ENCODE measurements around the gene TLR9. TPM values are rescaled to one million over a fixed set of nuclear protein-coding genes. Genes with fewer than 3 reads are reported as not detected.

Gene TLR9
- total RNA-seq, 2 donors from 2014 or later, result 0.30 to 0.93 TPM

DNA sequence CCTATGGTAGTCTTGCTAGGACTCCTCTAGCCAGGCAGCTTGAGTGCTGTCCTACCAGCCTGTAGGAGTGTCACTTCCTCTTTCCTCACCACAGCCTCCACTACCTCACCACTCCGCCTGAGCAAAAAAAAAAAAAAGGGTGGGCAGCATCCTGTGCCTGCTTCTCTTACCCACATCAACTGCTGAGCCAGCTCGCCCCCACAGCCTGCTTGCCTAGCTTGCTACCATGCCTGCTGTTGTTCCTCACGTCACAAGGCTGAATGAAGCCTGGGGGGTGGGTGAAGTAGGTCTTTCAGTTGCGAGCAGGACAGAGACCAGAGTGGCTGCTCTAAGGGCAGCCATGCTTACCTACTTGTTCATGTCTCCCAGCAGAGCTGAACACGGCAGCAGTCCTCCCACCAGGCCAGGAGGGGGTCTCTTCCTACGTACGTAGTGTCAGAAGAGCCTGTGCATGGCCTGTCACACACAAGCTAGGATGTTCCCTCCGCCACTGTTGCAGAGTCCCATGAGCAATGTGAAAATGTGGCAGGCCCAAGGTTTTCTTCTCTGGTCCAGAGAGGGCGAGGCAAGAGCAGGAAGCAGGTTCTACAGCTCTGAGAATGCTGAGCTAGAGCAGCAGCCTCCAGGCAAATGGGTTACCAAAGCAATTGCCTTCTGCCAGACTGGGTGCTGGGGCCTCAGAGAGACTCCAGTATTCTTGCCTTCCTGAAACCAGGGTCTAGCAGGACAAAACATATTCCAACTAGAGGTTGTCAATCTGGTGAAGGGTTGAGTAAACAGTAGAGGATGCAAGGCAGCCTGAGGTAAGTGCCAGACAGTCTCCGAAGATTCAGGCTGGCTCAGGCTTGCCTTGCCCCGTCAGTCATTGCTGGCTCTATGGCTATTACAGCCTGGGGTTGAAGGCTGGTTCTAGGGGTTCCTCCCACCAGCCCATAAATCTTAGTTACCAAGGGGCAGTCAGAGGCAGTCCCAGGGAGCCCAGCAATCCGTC, 28.2 kb upstream of the TLR9 start:
- ATAC-seq (replicated peaks), result peak; percentile 95
- Mint-ChIP-seq H3K27ac (peak overlapping the region; percentile 90), H3K27me3 (no peaks in the 10 kb centered on the region), H3K36me3 (ENCODE audit: low read depth) (peaks cover 100% of the 10 kb centered on the region), H3K4me1 (peaks cover 67% of the 10 kb centered on the region), H3K4me3 (peak overlapping the region; percentile 83), H3K9me3 (no peaks in the 10 kb centered on the region)

DNA sequence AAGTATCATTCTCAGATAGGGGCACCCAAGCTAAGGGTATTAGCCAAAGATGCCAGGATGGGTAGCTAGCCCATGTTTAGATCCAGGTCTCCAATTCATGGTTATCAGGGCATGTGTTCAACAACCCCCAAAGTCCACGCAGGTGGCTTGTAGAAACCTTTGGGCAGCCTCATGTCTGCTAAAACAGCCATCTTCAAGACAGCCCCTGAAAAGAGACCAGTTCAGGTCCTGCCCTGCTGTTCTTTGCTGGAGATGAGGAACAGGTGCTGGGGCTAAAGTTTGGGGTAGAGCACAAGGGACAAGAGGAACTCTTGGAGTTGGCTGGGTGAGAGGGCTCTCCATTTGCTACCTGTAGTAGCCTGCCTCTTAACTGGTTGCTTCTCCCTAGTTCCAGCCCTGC, 24.7 kb upstream of the TLR9 start:
- Mint-ChIP-seq H3K36me3 (ENCODE audit: low read depth) (peaks cover 95% of the 10 kb centered on the region), H3K4me1 (peaks cover 55% of the 10 kb centered on the region), H3K27me3 (no peaks in the 10 kb centered on the region), H3K4me3 (peak overlapping the region; percentile 97), H3K9me3 (no peaks in the 10 kb centered on the region), H3K27ac (peak overlapping the region; percentile 92)
- no peak for ATAC-seq (replicated peaks)

DNA sequence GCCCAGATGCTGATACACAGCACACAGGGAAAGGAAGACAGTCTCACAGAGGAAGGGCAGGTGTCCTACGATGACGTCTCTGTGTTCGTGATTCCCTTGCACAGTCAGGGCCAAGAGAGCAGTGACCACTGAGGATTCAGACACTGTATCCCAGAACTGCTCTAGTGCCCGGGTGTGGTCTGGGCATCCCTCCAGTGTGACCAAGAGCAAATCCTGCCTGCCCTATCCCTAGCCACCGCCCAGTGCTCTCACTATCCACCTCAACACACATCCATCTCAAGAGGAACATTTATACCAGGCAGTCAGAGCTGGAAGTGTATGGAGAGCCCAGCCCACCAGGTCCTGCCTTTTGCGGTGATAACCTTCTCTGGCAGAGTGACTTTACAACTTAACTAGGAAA, 24.2 kb upstream of the TLR9 start:
- Mint-ChIP-seq H3K27ac (peak overlapping the region; percentile 92), H3K9me3 (no peaks in the 10 kb centered on the region), H3K4me3 (peak overlapping the region; percentile 97), H3K27me3 (no peaks in the 10 kb centered on the region), H3K4me1 (peaks cover 54% of the 10 kb centered on the region), H3K36me3 (ENCODE audit: low read depth) (peaks cover 95% of the 10 kb centered on the region)
- no peak for ATAC-seq (replicated peaks)

DNA sequence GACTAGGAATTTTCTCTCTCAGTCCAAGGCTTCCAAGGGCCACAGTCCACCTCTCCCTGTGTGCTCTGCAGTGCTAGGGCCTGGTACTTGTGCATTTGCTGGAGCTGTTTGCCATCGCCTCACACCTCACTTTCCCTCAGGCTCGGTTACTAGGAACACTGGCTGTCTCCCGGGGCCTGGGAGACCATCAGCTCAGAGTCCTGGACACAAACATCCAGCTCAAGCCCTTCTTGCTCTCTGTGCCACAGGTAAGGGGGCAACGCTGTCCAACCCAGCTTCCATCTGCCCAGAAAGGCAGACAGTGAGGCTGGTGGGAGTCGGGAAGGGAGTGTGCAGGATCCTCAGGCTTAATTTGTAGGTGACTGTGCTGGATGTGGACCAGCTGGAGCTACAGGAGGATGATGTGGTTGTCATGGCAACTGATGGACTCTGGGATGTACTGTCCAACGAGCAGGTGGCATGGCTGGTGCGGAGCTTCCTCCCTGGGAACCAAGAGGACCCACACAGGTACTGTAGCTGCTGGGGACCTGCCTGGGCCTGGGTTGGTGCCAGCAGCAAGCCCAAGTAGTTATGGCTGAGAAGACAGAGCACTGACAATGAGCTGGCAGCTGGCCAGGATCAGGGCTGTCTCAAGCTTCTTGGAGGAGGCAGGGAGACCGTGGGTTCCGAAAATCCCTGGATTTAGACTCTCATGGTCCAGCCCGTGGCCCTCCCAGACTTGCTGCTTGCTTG, 23.5 kb upstream of the TLR9 start:
- Mint-ChIP-seq H3K27ac (peak overlapping the region; percentile 92), H3K4me1 (peaks cover 51% of the 10 kb centered on the region), H3K4me3 (peak overlapping the region; percentile 97), H3K9me3 (no peaks in the 10 kb centered on the region), H3K27me3 (no peaks in the 10 kb centered on the region), H3K36me3 (ENCODE audit: low read depth) (peaks cover 95% of the 10 kb centered on the region)
- ATAC-seq (replicated peaks), result no peak

DNA sequence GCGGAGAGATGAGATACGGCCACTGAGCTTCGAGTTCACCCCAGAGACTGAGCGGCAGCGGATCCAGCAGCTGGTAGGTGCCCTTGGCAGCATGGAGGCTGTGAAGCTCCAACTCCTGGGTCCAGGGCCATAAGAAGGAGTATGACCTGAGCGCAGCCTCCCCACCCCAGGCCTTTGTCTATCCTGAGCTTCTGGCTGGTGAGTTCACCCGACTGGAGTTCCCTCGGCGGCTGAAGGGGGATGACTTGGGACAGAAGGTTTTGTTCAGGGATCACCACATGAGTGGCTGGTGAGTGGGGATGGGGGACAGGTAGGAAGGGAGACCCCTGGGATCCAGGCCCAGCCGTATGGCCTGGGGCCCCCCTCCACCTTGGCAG, 22.7 kb upstream of the TLR9 start:
- peaks cover 88% of the 10 kb centered on the region for H3K36me3 Mint-ChIP-seq (ENCODE audit: low read depth)
- H3K9me3 Mint-ChIP-seq, result no peaks in the 10 kb centered on the region
- peak overlapping the region; percentile 92 for H3K27ac Mint-ChIP-seq
- peak overlapping the region; percentile 97 for H3K4me3 Mint-ChIP-seq
- no peaks in the 10 kb centered on the region for H3K27me3 Mint-ChIP-seq
- ATAC-seq (replicated peaks), result no peak
- H3K4me1 Mint-ChIP-seq, result peaks cover 50% of the 10 kb centered on the region

DNA sequence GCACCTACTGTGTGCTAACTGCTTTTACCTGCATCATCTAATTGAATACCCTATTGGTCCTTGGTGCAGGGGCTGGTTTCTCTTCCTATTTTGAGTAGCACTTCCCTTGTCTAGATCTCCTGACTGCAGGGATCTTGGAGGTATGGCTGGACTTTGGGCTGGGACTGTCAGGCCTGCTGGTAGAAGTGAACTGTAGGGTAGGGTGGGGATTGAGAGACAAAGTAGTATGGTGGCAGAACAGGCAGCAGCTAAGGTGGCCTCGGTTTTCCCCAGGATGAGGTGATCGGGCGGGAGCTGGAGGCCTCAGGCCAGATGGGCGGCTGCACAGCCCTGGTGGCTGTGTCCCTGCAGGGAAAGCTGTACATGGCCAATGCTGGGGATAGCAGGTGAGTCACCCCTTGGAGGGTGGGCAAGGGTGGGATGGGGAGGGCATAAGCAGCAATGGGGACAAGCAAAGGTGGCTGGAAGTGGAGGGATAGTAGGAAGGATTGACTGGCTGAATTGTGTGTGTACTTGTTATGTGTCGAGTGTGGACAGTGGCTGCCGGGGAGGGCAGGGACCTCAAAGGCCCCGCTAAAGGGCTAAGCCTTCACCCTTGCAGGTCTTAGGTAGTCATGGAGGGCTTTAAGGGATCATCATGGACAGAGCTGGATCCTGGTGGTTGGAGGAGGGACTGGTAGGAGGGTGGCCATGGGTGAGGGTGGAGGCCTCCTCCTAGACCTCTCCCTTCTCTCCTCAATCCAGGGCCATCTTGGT, 22.1 kb upstream of the TLR9 start:
- Mint-ChIP-seq H3K27ac (peak overlapping the region; percentile 92), H3K4me1 (peaks cover 44% of the 10 kb centered on the region), H3K27me3 (no peaks in the 10 kb centered on the region), H3K9me3 (no peaks in the 10 kb centered on the region), H3K36me3 (ENCODE audit: low read depth) (peaks cover 83% of the 10 kb centered on the region), H3K4me3 (peak overlapping the region; percentile 97)
- no peak for ATAC-seq (replicated peaks)

DNA sequence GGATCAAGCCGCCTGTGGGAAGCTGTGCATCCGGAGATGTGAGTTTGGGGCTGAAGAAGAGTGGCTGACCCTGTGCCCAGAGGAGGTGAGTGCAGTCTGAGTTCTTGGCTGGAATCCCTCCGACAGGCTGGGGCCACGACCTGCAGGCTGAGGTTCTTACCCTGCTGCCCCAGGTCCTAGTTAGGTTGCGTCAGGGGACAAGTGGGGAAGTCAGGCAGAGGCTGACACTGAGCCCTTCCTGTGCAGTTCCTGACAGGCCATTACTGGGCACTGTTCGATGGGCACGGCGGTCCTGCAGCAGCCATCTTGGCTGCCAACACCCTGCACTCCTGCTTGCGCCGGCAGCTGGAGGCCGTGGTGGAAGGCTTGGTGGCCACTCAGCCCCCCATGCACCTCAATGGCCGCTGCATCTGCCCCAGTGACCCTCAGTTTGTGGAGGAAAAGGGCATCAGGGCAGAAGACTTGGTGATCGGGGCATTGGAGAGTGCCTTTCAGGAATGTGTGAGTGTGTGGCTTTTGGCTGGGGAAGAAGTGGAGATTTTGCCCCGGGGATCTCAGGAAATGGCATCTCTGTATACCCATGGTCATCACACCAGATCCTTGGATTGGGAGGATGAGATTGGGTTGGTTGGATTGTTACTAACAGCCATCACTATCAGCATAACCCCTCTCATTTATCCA, 21.4 kb upstream of the TLR9 start:
- Mint-ChIP-seq H3K36me3 (ENCODE audit: low read depth) (peaks cover 78% of the 10 kb centered on the region), H3K9me3 (no peaks in the 10 kb centered on the region), H3K4me1 (peaks cover 46% of the 10 kb centered on the region), H3K27me3 (no peaks in the 10 kb centered on the region), H3K27ac (peak overlapping the region; percentile 92), H3K4me3 (peak overlapping the region; percentile 97)
- ATAC-seq (replicated peaks), result peak; percentile 10

DNA sequence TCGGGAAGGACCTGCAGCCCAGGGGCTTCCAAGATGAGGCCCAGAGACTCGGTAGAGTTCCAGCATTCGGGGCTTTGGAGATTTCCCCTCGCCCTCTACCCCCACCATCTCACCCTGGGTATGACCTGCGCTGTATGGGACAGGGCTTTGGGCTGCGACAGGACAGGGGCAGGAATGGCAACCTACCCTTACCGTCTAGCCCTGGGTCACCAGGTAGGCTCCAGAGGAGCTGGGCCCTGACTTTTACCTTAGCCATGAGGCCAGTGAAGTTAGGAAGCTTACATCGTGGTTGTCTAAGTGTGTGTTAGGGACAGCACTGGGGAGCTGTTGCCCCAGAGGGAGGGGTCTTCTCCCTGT, 20.8 kb upstream of the TLR9 start:
- peak; percentile 10 for ATAC-seq (replicated peaks)
- Mint-ChIP-seq H3K4me3 (peak overlapping the region; percentile 97), H3K36me3 (ENCODE audit: low read depth) (peaks cover 76% of the 10 kb centered on the region), H3K27ac (peak overlapping the region; percentile 92), H3K27me3 (no peaks in the 10 kb centered on the region), H3K4me1 (peaks cover 49% of the 10 kb centered on the region), H3K9me3 (no peaks in the 10 kb centered on the region)

DNA sequence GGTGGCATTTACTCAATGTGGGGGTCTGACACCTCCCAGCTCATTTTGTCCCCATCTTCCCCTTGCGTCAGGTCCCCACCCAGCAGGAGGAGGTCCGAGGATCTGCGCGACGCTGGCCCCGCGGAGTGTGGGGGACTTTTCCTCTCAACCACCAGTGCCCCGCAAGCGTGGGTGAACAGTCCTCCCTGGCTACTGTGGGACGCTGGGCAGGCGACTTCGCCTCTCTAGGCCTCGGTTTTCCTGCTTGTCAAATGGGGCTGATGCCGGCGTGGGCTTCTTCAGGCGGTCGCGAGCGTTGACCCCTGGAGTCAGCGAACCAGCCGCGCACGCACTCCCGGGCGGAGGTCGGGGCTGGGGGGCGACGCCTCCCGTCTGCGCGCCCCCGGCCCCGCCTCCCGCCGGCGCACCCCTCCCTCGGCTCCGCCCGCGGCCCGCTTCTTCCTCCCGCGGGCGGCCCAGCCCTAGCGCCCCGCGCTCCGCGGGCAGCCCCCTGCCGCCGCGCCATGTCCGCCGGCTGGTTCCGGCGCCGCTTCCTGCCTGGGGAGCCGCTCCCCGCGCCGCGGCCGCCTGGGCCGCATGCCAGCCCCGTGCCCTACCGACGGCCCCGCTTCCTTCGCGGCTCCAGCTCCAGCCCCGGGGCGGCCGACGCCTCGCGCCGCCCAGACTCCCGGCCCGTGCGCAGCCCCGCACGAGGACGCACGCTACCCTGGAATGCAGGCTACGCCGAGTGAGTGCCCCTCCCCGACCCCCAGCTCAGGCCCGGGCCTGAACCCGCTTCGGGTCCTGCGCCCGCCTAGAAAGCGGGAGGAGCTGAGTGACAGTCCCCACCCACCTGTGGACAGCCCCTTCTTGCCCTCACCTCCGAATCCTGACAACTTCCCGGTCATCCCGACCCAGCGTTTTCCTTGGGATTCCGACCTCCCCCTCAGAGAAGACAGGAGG, 20.1 kb upstream of the TLR9 start, which contains the start of gene PPM1M:
Gene PPM1M, plus strand, starts transcription at position 438 of the 942 bp plus-strand sequence. Its CDS starts 66 bp downstream, at position 504.
- ATAC-seq (replicated peaks), result peak; percentile 32
- H3K27ac Mint-ChIP-seq, result peak within 1 kb of the TSS; percentile 97
- H3K27me3 Mint-ChIP-seq, result no peaks in the 10 kb centered on the region
- H3K4me3 Mint-ChIP-seq, result peak within 1 kb of the TSS; percentile 97
- peaks cover 54% of the 10 kb centered on the region for H3K4me1 Mint-ChIP-seq
- peaks cover 75% of the 10 kb centered on the region for H3K36me3 Mint-ChIP-seq (ENCODE audit: low read depth)
- no peaks in the 10 kb centered on the region for H3K9me3 Mint-ChIP-seq

DNA sequence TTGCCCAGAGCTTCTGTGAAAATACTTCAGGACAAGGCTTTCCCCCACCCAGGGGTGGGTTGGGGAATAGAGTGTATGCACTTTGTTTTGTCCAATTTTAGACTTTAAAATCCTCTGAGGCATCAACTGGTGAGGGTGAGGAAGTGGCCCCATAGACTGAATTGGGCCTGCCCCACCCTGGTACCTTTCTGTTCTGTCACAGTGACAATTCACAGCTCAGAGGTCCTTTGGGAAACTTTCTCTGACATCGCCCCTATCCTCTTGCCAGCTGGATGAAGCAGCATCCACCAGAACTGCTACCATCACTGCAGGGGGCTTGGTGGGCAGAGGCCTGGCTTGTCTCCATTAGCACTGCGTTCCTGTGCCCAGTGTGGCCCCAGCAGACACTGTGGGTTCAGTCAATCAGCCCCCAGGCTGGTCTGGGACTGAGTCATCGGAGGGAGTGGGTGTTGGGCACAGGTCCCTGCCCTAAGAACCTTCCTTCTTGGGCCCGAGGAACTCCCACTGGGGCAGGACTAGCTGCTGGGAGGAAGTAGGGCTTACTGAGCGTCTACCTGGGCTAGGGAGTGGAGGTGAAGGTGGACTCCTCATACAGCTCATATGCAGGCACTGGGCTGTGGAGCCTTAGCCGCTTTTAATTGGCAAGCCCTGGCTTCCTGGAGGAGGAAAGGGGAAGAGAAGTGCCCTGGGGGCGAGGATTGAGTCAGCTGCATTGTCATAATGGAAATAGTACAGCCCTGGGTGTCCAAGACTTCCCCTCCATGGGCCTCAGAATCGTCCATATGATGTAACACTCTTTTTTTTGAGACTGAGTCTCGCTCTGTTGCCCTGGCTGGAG, 18.6 kb upstream of the TLR9 start:
- peaks cover 52% of the 10 kb centered on the region for H3K4me1 Mint-ChIP-seq
- H3K9me3 Mint-ChIP-seq, result no peaks in the 10 kb centered on the region
- H3K36me3 Mint-ChIP-seq (ENCODE audit: low read depth), result peaks cover 74% of the 10 kb centered on the region
- peak overlapping the region; percentile 97 for H3K4me3 Mint-ChIP-seq
- H3K27me3 Mint-ChIP-seq, result no peaks in the 10 kb centered on the region
- peak; percentile 58 for ATAC-seq (replicated peaks)
- peak overlapping the region; percentile 97 for H3K27ac Mint-ChIP-seq

DNA sequence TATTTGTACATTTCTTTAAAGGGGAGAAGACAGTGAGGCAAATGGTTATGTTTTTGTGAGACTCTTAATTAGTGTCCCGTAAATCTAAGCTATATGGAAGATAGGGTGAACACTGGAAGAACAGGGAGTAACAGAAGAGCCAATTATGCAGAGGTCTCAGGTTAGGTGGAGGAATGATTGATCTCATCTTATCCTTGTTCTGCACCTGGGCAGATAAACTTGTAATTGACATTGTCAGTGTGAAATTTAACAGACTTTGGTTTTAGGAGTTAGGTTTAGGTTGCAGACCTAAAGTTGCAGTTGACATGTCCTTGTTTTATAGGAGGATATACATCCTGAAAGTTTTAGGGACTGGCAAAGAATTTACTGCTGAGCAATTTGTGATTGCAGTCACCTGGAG, 16.6 kb upstream of the TLR9 start:
- peak overlapping the region; percentile 96 for H3K4me3 Mint-ChIP-seq
- no peak for ATAC-seq (replicated peaks)
- H3K36me3 Mint-ChIP-seq (ENCODE audit: low read depth), result peaks cover 64% of the 10 kb centered on the region
- no peaks in the 10 kb centered on the region for H3K9me3 Mint-ChIP-seq
- H3K4me1 Mint-ChIP-seq, result peaks cover 37% of the 10 kb centered on the region
- H3K27me3 Mint-ChIP-seq, result no peaks in the 10 kb centered on the region
- H3K27ac Mint-ChIP-seq, result peak overlapping the region; percentile 58

DNA sequence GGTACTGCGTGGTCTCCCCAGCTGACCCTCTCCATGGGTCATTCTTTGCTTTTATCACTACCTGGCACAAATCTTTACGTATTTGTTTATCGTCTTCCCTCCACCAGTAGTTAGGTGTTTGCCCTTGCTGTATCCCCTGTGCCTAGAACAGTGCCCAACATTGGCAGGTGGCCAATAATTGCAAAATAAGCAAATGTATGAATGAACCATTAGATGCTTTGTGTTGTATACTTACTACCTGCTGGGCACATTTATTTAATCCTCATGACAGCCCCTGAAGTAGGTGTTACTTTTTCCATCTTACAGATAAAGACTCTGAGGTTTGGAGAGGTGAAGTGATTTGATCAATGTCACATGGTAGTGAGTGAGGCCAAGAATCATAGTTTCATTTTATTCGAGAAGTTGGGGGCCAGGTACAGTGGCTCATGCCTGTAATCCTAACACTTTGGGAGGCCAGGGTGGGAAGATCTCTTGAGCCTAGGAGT, 15.5 kb upstream of the TLR9 start:
- peak; percentile 5 for ATAC-seq (replicated peaks)
- Mint-ChIP-seq H3K9me3 (no peaks in the 10 kb centered on the region), H3K27me3 (no peaks in the 10 kb centered on the region), H3K36me3 (ENCODE audit: low read depth) (peaks cover 60% of the 10 kb centered on the region), H3K4me3 (peak overlapping the region; percentile 96), H3K27ac (peak overlapping the region; percentile 90), H3K4me1 (peaks cover 34% of the 10 kb centered on the region)

Data from activated T-helper 17 cell treated with anti-CD3 and anti-CD28 coated beads, Interleukin-2, amount 50 U/mL, for 72 hours (primary cell).